SK-N-SH (cell line): ENCODE measurements around the gene MALL.

ENCODE experiments used
- EZH2phosphoT487 ChIP-seq: fragments of 200-600 bp; sonication (generic); IDR thresholded peaks from 2 replicates; pipeline ENCODE4 v1.6.1; 2017; ENCODE audit warnings: low read depth, mixed run types, mild to moderate bottlenecking, antibody characterized with exemption, moderate library complexity, borderline replicate concordance
- NRF1 ChIP-seq: IDR thresholded peaks from 2 replicates; pipeline ENCODE4 v1.6.1; 2012; ENCODE audit warnings: low read depth, mild to moderate bottlenecking, low read length
- PBX3 ChIP-seq: IDR thresholded peaks from 2 replicates; pipeline ENCODE4; 2012
- POLR2AphosphoS5 ChIP-seq: IDR thresholded peaks from 2 replicates; pipeline ENCODE4 v1.6.1; 2012; ENCODE audit warnings: low read depth, low read length
- RAD21 ChIP-seq: IDR thresholded peaks from 2 replicates; pipeline ENCODE4 v1.6.1; 2012; ENCODE audit warnings: mild to moderate bottlenecking, low read length
- REST ChIP-seq: IDR thresholded peaks from 2 replicates; pipeline ENCODE4 v1.6.1; 2012; ENCODE audit warnings: mild to moderate bottlenecking, low read depth, low read length, moderate library complexity
- RFX5 ChIP-seq: IDR thresholded peaks from 2 replicates; pipeline ENCODE4 v1.6.1; 2012; ENCODE audit warnings: mild to moderate bottlenecking, improper control_type of control experiment, low read length
- RXRA ChIP-seq: IDR thresholded peaks from 2 replicates; pipeline ENCODE4 v1.4.0; 2012; ENCODE audit warnings: low read depth, mild to moderate bottlenecking, borderline replicate concordance
- SMC3 ChIP-seq: IDR thresholded peaks from 2 replicates; pipeline ENCODE4 v1.6.1; 2012; ENCODE audit warnings: low read depth, low read length, improper control_type of control experiment
- TCF12 ChIP-seq: IDR thresholded peaks from 2 replicates; pipeline ENCODE4 v1.4.0; 2012
- TEAD4 ChIP-seq: IDR thresholded peaks from 2 replicates; pipeline ENCODE4 v1.4.0; 2012; ENCODE audit warnings: mild to moderate bottlenecking, borderline replicate concordance; ENCODE audit not compliant: insufficient read depth
- TF ChIP-seq, protein P1 (sequence below): fragments of 200-600 bp; sonication (generic); IDR thresholded peaks from 2 replicates; pipeline ENCODE4 v1.6.1; 2017; ENCODE audit warnings: antibody characterized with exemption, mild to moderate bottlenecking, moderate library complexity

DNA sequence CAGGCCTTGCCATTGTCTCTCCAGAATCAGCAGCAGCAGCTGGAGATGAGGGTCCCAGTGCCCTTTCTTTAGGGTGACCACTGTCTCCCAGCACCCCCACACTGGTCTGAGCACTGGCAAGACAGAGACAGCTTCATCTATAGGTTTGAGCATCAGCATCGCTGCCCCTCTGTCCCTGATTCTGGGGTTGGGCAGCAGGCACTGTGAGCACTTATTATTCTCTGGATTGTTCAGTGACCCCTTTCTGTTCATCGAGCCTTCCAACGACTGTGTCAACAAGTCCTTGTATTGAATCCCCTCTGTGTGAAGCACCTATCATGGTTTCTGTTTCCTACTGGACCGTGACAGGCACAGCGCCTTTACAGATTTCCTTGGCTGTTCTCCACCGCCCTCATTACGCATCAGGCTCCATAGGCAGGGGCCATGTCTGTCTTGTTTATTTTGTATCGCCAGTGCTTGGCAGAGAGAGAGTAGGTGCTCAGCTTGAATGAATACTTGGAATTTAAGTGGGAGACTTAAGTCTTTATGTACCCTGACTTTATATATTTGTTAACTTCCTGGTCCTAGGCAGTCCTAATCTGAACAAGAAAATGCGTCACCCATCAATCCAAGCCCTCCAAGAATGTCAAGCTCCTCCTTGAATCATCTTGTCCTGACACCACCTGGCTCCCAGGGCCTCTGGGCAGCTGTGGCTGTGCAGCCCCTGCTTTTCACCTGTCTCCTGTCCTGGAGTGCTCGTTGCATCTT lies 11.4 kb downstream of the MALL start:
- no peak for TF ChIP-seq RXRA
- TF ChIP-seq, protein P1, sequence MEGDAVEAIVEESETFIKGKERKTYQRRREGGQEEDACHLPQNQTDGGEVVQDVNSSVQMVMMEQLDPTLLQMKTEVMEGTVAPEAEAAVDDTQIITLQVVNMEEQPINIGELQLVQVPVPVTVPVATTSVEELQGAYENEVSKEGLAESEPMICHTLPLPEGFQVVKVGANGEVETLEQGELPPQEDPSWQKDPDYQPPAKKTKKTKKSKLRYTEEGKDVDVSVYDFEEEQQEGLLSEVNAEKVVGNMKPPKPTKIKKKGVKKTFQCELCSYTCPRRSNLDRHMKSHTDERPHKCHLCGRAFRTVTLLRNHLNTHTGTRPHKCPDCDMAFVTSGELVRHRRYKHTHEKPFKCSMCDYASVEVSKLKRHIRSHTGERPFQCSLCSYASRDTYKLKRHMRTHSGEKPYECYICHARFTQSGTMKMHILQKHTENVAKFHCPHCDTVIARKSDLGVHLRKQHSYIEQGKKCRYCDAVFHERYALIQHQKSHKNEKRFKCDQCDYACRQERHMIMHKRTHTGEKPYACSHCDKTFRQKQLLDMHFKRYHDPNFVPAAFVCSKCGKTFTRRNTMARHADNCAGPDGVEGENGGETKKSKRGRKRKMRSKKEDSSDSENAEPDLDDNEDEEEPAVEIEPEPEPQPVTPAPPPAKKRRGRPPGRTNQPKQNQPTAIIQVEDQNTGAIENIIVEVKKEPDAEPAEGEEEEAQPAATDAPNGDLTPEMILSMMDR = no peak
- no peak for TF ChIP-seq EZH2phosphoT487
- TF ChIP-seq NRF1 = no peak
- no peak for TF ChIP-seq SMC3
- TF ChIP-seq TEAD4 = no peak
- no peak for TF ChIP-seq POLR2AphosphoS5
- no peak for TF ChIP-seq TCF12
- no peak for TF ChIP-seq PBX3
- no peak for TF ChIP-seq REST
- no peak for TF ChIP-seq RAD21
- TF ChIP-seq RFX5 = no peak
